Endothelial cell of umbilical vein (primary cell): ENCODE measurements around the gene CNNM4.

Source experiments
- EZH2 ChIP-seq: IDR thresholded peaks from 2 replicates; pipeline ENCODE4 v1.6.1; 2012; ENCODE audit warnings: borderline replicate concordance, low read depth, mild to moderate bottlenecking, moderate library complexity, low read length, inconsistent platforms; ENCODE audit not compliant: severe bottlenecking
- FOS ChIP-seq: IDR thresholded peaks from 2 replicates; pipeline ENCODE4 v1.6.1; 2011; ENCODE audit warnings: mild to moderate bottlenecking, low read length, moderate library complexity, borderline replicate concordance; ENCODE audit not compliant: insufficient read depth
- JUN ChIP-seq: IDR thresholded peaks from 2 replicates; pipeline ENCODE4 v1.6.1; 2011; ENCODE audit warnings: borderline replicate concordance, low read depth; ENCODE audit not compliant: insufficient read length, insufficient read depth
- POLR2A ChIP-seq: IDR thresholded peaks from 2 replicates; pipeline ENCODE4 v1.6.1; 2012; ENCODE audit warnings: low read depth, mild to moderate bottlenecking, control low read depth, low read length
- POLR2AphosphoS5 ChIP-seq: IDR thresholded peaks from 2 replicates; pipeline ENCODE4 v1.6.1; 2012; ENCODE audit warnings: low read depth, mild to moderate bottlenecking, control low read depth, low read length, moderate library complexity; ENCODE audit not compliant: insufficient read depth
- TF ChIP-seq, protein P1 (sequence below), 2 donors: IDR thresholded peaks; 1 replicate in 1 of 2; 2 replicates in 1 of 2; pipeline ENCODE4 v1.5.1; 2011; ENCODE audit warnings: low read length in 2 of 2, mild to moderate bottlenecking in 2 of 2, moderate library complexity in 2 of 2, control low read depth in 1 of 2, inconsistent platforms in 1 of 2, low read depth in 1 of 2; ENCODE audit not compliant: insufficient read depth in 1 of 2; ENCODE audit errors: extremely low read depth in 1 of 2

GRCh38 chr2:96760036-96760985, at the start of gene CNNM4:
- TF ChIP-seq POLR2AphosphoS5 (peak; percentile 83), POLR2A (peak; percentile 69), FOS (no peak), EZH2 (no peak), JUN (no peak)
- TF ChIP-seq, protein P1, sequence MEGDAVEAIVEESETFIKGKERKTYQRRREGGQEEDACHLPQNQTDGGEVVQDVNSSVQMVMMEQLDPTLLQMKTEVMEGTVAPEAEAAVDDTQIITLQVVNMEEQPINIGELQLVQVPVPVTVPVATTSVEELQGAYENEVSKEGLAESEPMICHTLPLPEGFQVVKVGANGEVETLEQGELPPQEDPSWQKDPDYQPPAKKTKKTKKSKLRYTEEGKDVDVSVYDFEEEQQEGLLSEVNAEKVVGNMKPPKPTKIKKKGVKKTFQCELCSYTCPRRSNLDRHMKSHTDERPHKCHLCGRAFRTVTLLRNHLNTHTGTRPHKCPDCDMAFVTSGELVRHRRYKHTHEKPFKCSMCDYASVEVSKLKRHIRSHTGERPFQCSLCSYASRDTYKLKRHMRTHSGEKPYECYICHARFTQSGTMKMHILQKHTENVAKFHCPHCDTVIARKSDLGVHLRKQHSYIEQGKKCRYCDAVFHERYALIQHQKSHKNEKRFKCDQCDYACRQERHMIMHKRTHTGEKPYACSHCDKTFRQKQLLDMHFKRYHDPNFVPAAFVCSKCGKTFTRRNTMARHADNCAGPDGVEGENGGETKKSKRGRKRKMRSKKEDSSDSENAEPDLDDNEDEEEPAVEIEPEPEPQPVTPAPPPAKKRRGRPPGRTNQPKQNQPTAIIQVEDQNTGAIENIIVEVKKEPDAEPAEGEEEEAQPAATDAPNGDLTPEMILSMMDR (IDR thresholded peaks at IDR 0.05; ENCODE audit: extremely low read depth in 1 of 2, insufficient read depth in 1 of 2, low read depth in 1 of 2, low read length in 2 of 2): peak in 1 of 2 donors; percentile 14
